Neuron (in vitro differentiated cells): Measurements from ENCODE around the gene KLC1.
"Not testable (repeated sequence)": the region's sequence is repeated elsewhere in the genome, so short reads cannot be mapped to it uniquely, and the experiment has no call there.

Experiments used
- H2AFZ ChIP-seq: one replicate; pipeline ENCODE4 v1.6.1; 2013; ENCODE audit warnings: low read depth, mild to moderate bottlenecking, inconsistent platforms, low read length, moderate library complexity
- H3K27me3 ChIP-seq: one replicate; pipeline ENCODE4 v1.6.1; 2013; ENCODE audit warnings: low read length; ENCODE audit not compliant: insufficient read depth
- H3K36me3 ChIP-seq: one replicate; pipeline ENCODE4 v1.6.1; 2013; ENCODE audit warnings: low read length; ENCODE audit not compliant: insufficient read depth
- H3K4me1 ChIP-seq: one replicate; pipeline ENCODE4 v1.6.1; 2013; ENCODE audit warnings: low read length; ENCODE audit not compliant: insufficient read depth
- H3K4me3 ChIP-seq: 2 replicates; pipeline ENCODE4 v1.5.1; 2013; ENCODE audit warnings: mild to moderate bottlenecking, low read length, moderate library complexity
- H3K9me3 ChIP-seq: one replicate; pipeline ENCODE4 v1.6.1; 2013; ENCODE audit warnings: low read length

Gene KLC1

GRCh38 chr14:103691655-103692054 is 62.6 kb downstream of the KLC1 start:
- H3K36me3 ChIP-seq, result peaks cover 70% of the 10 kb centered on the region
- not testable (repeated sequence) for H3K4me1 ChIP-seq, H2AFZ ChIP-seq, H3K27me3 ChIP-seq, H3K4me3 ChIP-seq, H3K9me3 ChIP-seq

- Histone ChIP-seq H3K4me3 (no peak overlapping the region), H3K36me3 (peaks cover 70% of the 10 kb centered on the region), H3K27me3 (no peaks in the 10 kb centered on the region), H3K9me3 (no peaks in the 10 kb centered on the region), H2AFZ (no peak overlapping the region), H3K4me1 (no peaks in the 10 kb centered on the region)
Observed at GRCh38 chr14:103692159-103692558, 63.1 kb downstream of the KLC1 start.

GRCh38 chr14:103692871-103693270 is 63.9 kb downstream of the KLC1 start:
- H3K9me3 ChIP-seq, result no peaks in the 10 kb centered on the region
- H2AFZ ChIP-seq, result no peak overlapping the region
- peaks cover 72% of the 10 kb centered on the region for H3K36me3 ChIP-seq
- no peak overlapping the region for H3K4me3 ChIP-seq
- no peaks in the 10 kb centered on the region for H3K4me1 ChIP-seq
- H3K27me3 ChIP-seq, result no peaks in the 10 kb centered on the region

GRCh38 chr14:103693515-103693914 is 64.5 kb downstream of the KLC1 start:
- Histone ChIP-seq H3K4me1 (no peaks in the 10 kb centered on the region), H3K9me3 (no peaks in the 10 kb centered on the region), H3K27me3 (no peaks in the 10 kb centered on the region), H2AFZ (no peak overlapping the region), H3K36me3 (peaks cover 73% of the 10 kb centered on the region), H3K4me3 (no peak overlapping the region)

- H3K36me3 ChIP-seq, result peaks cover 72% of the 10 kb centered on the region
- H2AFZ ChIP-seq, result no peak overlapping the region
- H3K4me1 ChIP-seq, result no peaks in the 10 kb centered on the region
- no peaks in the 10 kb centered on the region for H3K9me3 ChIP-seq
- H3K4me3 ChIP-seq, result no peak overlapping the region
- no peaks in the 10 kb centered on the region for H3K27me3 ChIP-seq
Observed at GRCh38 chr14:103694572-103695026, 65.6 kb downstream of the KLC1 start.

- Histone ChIP-seq H3K36me3 (peaks cover 79% of the 10 kb centered on the region), H3K4me3 (no peak overlapping the region), H2AFZ (no peak overlapping the region), H3K9me3 (no peaks in the 10 kb centered on the region), H3K4me1 (no peaks in the 10 kb centered on the region), H3K27me3 (no peaks in the 10 kb centered on the region)
Observed at GRCh38 chr14:103695296-103696069, 66.5 kb downstream of the KLC1 start.

GRCh38 chr14:103696070-103696402 is 67.0 kb downstream of the KLC1 start:
- Histone ChIP-seq H3K27me3 (no peaks in the 10 kb centered on the region), H3K4me1 (no peaks in the 10 kb centered on the region), H2AFZ (no peak overlapping the region), H3K9me3 (no peaks in the 10 kb centered on the region), H3K4me3 (no peak overlapping the region), H3K36me3 (peaks cover 84% of the 10 kb centered on the region)

GRCh38 chr14:103696466-103697071 is 67.6 kb downstream of the KLC1 start:
- H2AFZ ChIP-seq, result no peak overlapping the region
- H3K9me3 ChIP-seq, result no peaks in the 10 kb centered on the region
- H3K4me1 ChIP-seq, result no peaks in the 10 kb centered on the region
- peaks cover 87% of the 10 kb centered on the region for H3K36me3 ChIP-seq
- no peak overlapping the region for H3K4me3 ChIP-seq
- no peaks in the 10 kb centered on the region for H3K27me3 ChIP-seq

DNA sequence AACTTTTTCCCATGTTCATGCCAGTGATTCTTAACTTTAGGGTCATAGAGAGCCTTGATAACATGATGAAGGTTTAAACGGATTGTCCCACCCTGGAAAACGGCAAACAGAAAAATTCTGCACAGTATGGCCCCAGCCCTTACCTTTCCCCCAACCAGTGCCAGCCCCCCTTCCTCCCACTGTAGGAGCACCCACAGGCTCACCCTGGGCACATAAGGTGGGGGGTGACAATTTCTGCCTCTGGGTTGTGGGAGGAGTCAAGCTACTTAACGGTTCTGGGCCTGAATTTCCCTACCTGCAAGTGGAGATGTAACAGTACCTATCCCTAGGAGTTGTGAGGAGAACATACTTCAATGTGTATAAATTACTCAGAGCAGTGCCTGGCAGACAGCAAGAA is 68.2 kb downstream of the KLC1 start:
- H2AFZ ChIP-seq, result no peak overlapping the region
- peaks cover 87% of the 10 kb centered on the region for H3K36me3 ChIP-seq
- no peak overlapping the region for H3K4me3 ChIP-seq
- H3K4me1 ChIP-seq, result no peaks in the 10 kb centered on the region
- no peaks in the 10 kb centered on the region for H3K27me3 ChIP-seq
- no peaks in the 10 kb centered on the region for H3K9me3 ChIP-seq

GRCh38 chr14:103697603-103698379 is 68.8 kb downstream of the KLC1 start:
- Histone ChIP-seq H3K4me1 (peaks cover under 1% of the 10 kb centered on the region), H3K36me3 (peaks cover 88% of the 10 kb centered on the region), H3K4me3 (no peak overlapping the region), H3K9me3 (no peaks in the 10 kb centered on the region), H2AFZ (no peak overlapping the region), H3K27me3 (no peaks in the 10 kb centered on the region)

- Histone ChIP-seq H3K4me1 (peaks cover 9% of the 10 kb centered on the region), H2AFZ (no peak overlapping the region), H3K36me3 (peaks cover 88% of the 10 kb centered on the region), H3K4me3 (no peak overlapping the region), H3K27me3 (no peaks in the 10 kb centered on the region), H3K9me3 (no peaks in the 10 kb centered on the region)
Observed at GRCh38 chr14:103698380-103699260, 69.6 kb downstream of the KLC1 start.

DNA sequence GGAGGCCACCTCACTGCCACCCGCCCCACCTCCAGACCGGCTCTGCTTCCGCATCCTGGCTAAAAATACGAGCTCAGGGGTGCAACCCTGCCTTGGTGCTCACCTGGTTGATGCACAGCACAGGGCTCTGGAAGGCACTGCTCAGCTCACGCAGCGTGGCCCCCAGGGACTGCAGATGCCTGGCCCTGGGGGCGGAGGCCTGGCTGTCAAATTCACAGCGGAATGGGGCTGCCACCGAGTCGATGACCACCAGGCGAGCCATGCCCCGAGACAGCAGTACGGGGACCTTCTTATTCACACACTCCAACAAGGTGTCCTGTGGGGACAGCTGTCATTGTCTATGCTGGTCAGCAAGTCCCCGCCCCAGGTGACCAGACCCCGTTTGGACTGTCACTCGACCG is 70.2 kb downstream of the KLC1 start:
- Histone ChIP-seq H3K4me3 (no peak overlapping the region), H3K36me3 (peaks cover 82% of the 10 kb centered on the region), H3K27me3 (no peaks in the 10 kb centered on the region), H2AFZ (no peak overlapping the region), H3K9me3 (no peaks in the 10 kb centered on the region), H3K4me1 (peaks cover 14% of the 10 kb centered on the region)
